GM19240 (cell line): ENCODE data around the gene NHS.

Experiments
- DNase-seq: peaks from one replicate; pipeline ENCODE4 v3.0.0; 2011; ENCODE audit warnings: low spot score; ENCODE audit not compliant: insufficient read length

Gene NHS

GRCh38 chrX:17584248-17584681, 209.3 kb downstream of the NHS start:
- no peak for DNase-seq

GRCh38 chrX:17585006-17585405, 210.0 kb downstream of the NHS start:
- no peak for DNase-seq

- no peak for DNase-seq
These were observed 212.4 kb downstream of the NHS start for GRCh38 chrX:17587366-17587765.

GRCh38 chrX:17588303-17588702, 213.3 kb downstream of the NHS start:
- DNase-seq, result no peak

GRCh38 chrX:17590892-17591740, 216.1 kb downstream of the NHS start:
- peak; percentile 30 for DNase-seq

GRCh38 chrX:17591741-17592110, 216.7 kb downstream of the NHS start:
- no peak for DNase-seq

GRCh38 chrX:17592117-17592516, 217.1 kb downstream of the NHS start:
- DNase-seq, result no peak

GRCh38 chrX:17594693-17595092, 219.7 kb downstream of the NHS start:
- no peak for DNase-seq

- DNase-seq, result no peak
These were observed 220.5 kb downstream of the NHS start for GRCh38 chrX:17595456-17596035.

GRCh38 chrX:17596061-17596460, 221.1 kb downstream of the NHS start:
- no peak for DNase-seq

GRCh38 chrX:17596546-17597205, 221.7 kb downstream of the NHS start:
- no peak for DNase-seq

- no peak for DNase-seq
These were observed 222.3 kb downstream of the NHS start for GRCh38 chrX:17597327-17597726.

GRCh38 chrX:17597836-17598439, 222.9 kb downstream of the NHS start:
- no peak for DNase-seq

- DNase-seq, result no peak
These were observed 226.6 kb downstream of the NHS start for GRCh38 chrX:17601441-17602200.

GRCh38 chrX:17602245-17602644, 227.2 kb downstream of the NHS start:
- no peak for DNase-seq

- no peak for DNase-seq
These were observed 228.2 kb downstream of the NHS start for GRCh38 chrX:17603196-17603595.

GRCh38 chrX:17605676-17606075, 230.7 kb downstream of the NHS start:
- no peak for DNase-seq

GRCh38 chrX:17606231-17606630, 231.2 kb downstream of the NHS start:
- no peak for DNase-seq

- no peak for DNase-seq
These were observed 233.9 kb downstream of the NHS start for GRCh38 chrX:17608888-17609287.

GRCh38 chrX:17610788-17611187, 235.8 kb downstream of the NHS start:
- no peak for DNase-seq

- DNase-seq, result no peak
These were observed 239.1 kb downstream of the NHS start for GRCh38 chrX:17613979-17614588.
